ENCODE results near the gene SF1. TPM values are rescaled to one million over a fixed set of nuclear protein-coding genes. Genes with fewer than 3 reads are reported as not detected.

SF1 gene
- total and polyA plus RNA-seq, 9 of the 15 experiments (the other 6 are each of a cell fraction or from before 2014, with no cell fraction given) = 13.1 to 334 (median 111) TPM

- TF ChIP-seq ILF3 (IDR thresholded peaks at IDR 0.05; ENCODE audit: borderline replicate concordance) = no peak
- TF ChIP-seq XRCC4 (IDR thresholded peaks at IDR 0.05; ENCODE audit: extremely low read depth, insufficient read depth, insufficient read length) = no peak
- 0 out of 2 replicates have a peak, but pooled peaks have one; percentile 92 for TF ChIP-seq KAT7 (CRISPR knock-in tag; IDR thresholded peaks at IDR 0.05; ENCODE audit: borderline replicate concordance)
- TF ChIP-seq CLOCK (CRISPR knock-in tag; IDR thresholded peaks at IDR 0.05; ENCODE audit: borderline replicate concordance) = no peak
- no peak for TF ChIP-seq TCF7 (IDR thresholded peaks at IDR 0.05; ENCODE audit: borderline replicate concordance)
- TF ChIP-seq SAFB (IDR thresholded peaks at IDR 0.05; ENCODE audit: borderline replicate concordance, low read depth, low read length) = no peak
- no peak for TF ChIP-seq HMGN3 (IDR thresholded peaks at IDR 0.05; ENCODE audit: borderline replicate concordance, extremely low read depth, insufficient read length, low read depth, low read length)
- TF ChIP-seq NR2C1 (IDR thresholded peaks at IDR 0.05) = no peak
- TF ChIP-seq NR2C1 (tag; IDR thresholded peaks at IDR 0.05) = no peak
- TF ChIP-seq BACH1 (tag; IDR thresholded peaks at IDR 0.05) = no peak
- TF ChIP-seq ZBTB49 (CRISPR knock-in tag; IDR thresholded peaks at IDR 0.05; ENCODE audit: borderline replicate concordance) = no peak
- no peak; a peak in 1 of 6 replicates for TF ChIP-seq ZBTB11 (CRISPR knock-in tag; IDR thresholded peaks at IDR 0.05)
- TF ChIP-seq TBP (optimal IDR thresholded peaks at IDR 0.05; ENCODE audit: low read depth, low read length) = no peak
- no peak for TF ChIP-seq EGR1 (conservative IDR thresholded peaks at IDR 0.05)
- no peak for TF ChIP-seq RNF2 (IDR thresholded peaks at IDR 0.05)
- TF ChIP-seq NKRF (IDR thresholded peaks at IDR 0.05; ENCODE audit: borderline replicate concordance) = 0 out of 2 replicates have a peak, but pooled peaks have one; percentile 32
- TF ChIP-seq MYC (IDR thresholded peaks at IDR 0.05; ENCODE audit: low read depth, low read length) = peak; percentile 32; the same call in 1 of the 2 replicates
- TF ChIP-seq MYC (CRISPR knock-in tag; IDR thresholded peaks at IDR 0.05; ENCODE audit: borderline replicate concordance, low read depth) = no peak
- TF ChIP-seq CBX5 (IDR thresholded peaks at IDR 0.05; ENCODE audit: borderline replicate concordance, low read depth) = no peak
Observed at GRCh38 chr11:64778223-64778472, 194 bp downstream of the SF1 start (continued).

Measured in K562 (cell line).